RWPE1 (cell line): ENCODE measurements around the gene ACTA1.

ENCODE experiments used
- CTCF ChIA-PET: fragments of 350-600 bp; sonication (Branson Sonifier 250); formaldehyde crosslinking; extraction: SDS; loops from one replicate; lab custom pipeline; 2021; lab: Yijun Ruan, JAX
- POLR2A ChIA-PET: fragments of 400-600 bp; formaldehyde crosslinking; extraction: SDS; loops from one replicate; lab custom pipeline; 2020; ENCODE audit warnings: antibody characterized with exemption; ENCODE audit not compliant: low non-redundant PET; lab: Yijun Ruan, JAX
- DNase-seq: peaks from one replicate; pipeline ENCODE4 v3.0.0; 2012; ENCODE audit warnings: low spot score
- H3K27ac ChIP-seq: fragments of 450-650 bp; 2 replicates; pipeline ENCODE4 v1.5.1; 2017
- CTCF ChIP-seq: fragments of 450-650 bp; conservative IDR thresholded peaks from 2 replicates; pipeline ENCODE4 v1.5.1; 2017; ENCODE audit warnings: low read depth, mild to moderate bottlenecking

The ACTA1 gene

DNA sequence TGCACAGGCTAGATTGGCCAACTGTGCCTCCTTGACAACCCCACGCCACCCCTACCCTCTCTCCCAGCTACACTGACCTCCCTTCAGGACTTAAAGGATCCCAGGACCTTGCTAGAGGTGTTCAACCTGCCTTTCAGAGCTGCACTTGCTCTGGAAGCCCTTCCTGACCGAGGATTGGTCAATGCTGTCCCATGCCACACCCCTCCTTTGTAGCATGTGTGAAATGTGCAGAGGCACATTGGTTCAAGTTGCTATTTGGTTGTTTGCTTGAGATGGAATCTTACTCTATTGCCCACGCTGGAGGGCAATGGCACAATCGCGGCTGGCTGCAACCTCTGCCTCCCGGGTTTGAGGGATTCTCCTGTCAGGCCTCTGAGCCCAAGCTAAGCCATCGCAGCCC, 21.8 kb downstream of the ACTA1 start:
- no peak for DNase-seq
- CTCF ChIA-PET: interaction anchor here (0.7 kb wide), 1 partner anchor 45 kb away, joined by 3 read pairs; no protein-coding TSS in a partner anchor
- TF ChIP-seq CTCF: no peak

DNA sequence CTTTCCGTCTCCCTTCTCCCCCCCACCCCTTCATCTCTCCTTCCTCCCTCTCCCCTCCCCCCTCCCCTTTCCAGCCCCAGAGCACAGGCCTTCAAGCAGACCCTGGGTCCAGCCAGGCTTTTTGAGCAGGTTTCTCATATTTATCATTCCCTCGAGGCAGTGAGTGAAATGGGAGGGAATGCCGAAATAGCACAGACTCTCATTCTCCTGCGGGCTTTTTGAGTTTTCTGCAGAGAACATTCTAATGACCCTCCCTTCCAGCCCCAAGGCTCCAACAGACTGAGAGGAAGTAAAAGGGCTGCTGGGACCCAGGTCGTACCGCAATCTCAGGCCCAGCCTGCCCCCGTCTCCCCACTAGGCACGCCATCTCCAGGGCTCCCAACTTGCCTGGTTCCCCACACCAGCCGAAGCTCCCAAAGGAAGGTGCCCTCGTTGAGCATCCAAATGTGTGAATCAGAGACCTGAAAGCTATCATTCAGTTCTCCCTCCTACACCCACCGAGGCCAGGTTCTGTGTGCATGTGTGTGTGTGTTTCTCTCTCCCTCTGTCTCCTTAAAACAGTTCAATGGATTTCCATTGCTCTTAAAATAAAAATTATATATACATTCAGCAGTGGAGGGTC, 22.3 kb downstream of the ACTA1 start:
- TF ChIP-seq CTCF: no peak
- CTCF ChIA-PET: interaction anchor here (0.7 kb wide), 1 partner anchor 44 kb away, joined by 3 read pairs; no protein-coding TSS in a partner anchor
- no peak overlapping the region for H3K27ac ChIP-seq
- POLR2A ChIA-PET: no interaction called here
- DNase-seq: no peak

More for the DNA sequence above, 21.8 kb downstream of the ACTA1 start:
- POLR2A ChIA-PET: no interaction called here
- no peak overlapping the region for H3K27ac ChIP-seq

- TF ChIP-seq CTCF: no peak
- CTCF ChIA-PET: interaction anchor here (0.6 kb wide), 1 partner anchor 156 kb away, joined by 3 read pairs; no protein-coding TSS in a partner anchor
- POLR2A ChIA-PET: no interaction called here
- peak overlapping the region; percentile 5; the same call in 1 of the 2 replicates for H3K27ac ChIP-seq
- DNase-seq: peak; percentile 71
Measured at GRCh38 chr1:229410692-229411433, 23.0 kb downstream of the ACTA1 start.

- ChIA-PET CTCF (interaction anchor here (0.6 kb wide), 1 partner anchor 155 kb away, joined by 3 read pairs; no protein-coding TSS in a partner anchor), POLR2A (no interaction called here)
- TF ChIP-seq CTCF: no peak
- H3K27ac ChIP-seq: no peak overlapping the region
- no peak for DNase-seq
Measured at GRCh38 chr1:229410370-229410691, 23.6 kb downstream of the ACTA1 start.

DNA sequence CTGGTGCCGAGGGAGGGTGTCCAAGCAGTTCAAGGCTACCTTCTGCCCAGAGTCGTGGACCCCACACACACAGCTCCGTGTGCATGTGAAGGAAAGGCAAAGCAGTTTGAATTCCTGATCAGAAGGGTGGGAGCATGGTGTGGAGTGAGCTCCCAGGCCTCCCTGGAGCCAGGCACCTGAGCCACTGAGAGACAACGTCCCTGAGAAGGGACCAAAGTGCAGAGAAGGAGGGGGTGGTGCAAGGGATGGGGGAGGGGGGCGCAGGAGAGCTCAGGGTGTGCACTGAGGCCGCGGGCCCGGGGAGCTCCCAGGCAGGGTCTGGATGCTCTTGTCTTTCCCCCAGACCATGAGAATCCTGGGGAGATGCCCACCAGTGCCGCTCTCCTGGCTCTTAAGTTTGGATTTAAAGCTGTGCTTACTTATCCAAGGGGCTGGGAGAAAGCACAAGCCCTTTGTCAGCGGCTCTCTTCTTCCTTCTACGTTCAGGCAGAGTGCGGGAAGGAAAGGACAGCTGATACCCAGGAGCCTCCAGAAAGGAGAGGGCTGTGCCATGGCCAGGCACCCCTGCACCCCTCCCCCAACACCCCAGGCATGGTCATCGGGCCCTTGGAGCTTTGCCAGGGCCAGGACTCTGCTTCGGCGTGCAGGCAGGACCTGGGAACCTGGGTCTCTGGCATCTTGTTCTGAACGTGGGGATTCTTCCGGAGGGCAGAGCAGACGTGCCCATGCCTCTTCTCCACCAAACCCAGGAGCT, 24.1 kb downstream of the ACTA1 start:
- ChIA-PET POLR2A (no interaction called here), CTCF (interaction anchor here (0.6 to 1.5 kb wide), 2 partner anchors 11 to 908 kb away, joined by 3 read pairs; no protein-coding TSS in a partner anchor)
- DNase-seq: no peak
- TF ChIP-seq CTCF: no peak
- H3K27ac ChIP-seq: no peak overlapping the region

- DNase-seq: no peak
- ChIA-PET POLR2A (no interaction called here), CTCF (interaction anchor here (0.6 to 1.5 kb wide), 2 partner anchors 12 to 597 kb away, joined by 3 to 4 read pairs; no protein-coding TSS in a partner anchor)
- H3K27ac ChIP-seq: no peak overlapping the region
- no peak for TF ChIP-seq CTCF
Measured at GRCh38 chr1:229408458-229409037, 25.3 kb downstream of the ACTA1 start.
